ENCODE results near the gene AFF4. TPM values are rescaled to one million over a fixed set of nuclear protein-coding genes. Genes with fewer than 3 reads are reported as not detected.
A peak's percentile ranks its signal among the peaks of the same experiment; 100 is the strongest.

AFF4 gene
- polyA plus RNA-seq, 1 of the 3 experiments (the other 2 are of a cell fraction): 8.1 TPM

DNA sequence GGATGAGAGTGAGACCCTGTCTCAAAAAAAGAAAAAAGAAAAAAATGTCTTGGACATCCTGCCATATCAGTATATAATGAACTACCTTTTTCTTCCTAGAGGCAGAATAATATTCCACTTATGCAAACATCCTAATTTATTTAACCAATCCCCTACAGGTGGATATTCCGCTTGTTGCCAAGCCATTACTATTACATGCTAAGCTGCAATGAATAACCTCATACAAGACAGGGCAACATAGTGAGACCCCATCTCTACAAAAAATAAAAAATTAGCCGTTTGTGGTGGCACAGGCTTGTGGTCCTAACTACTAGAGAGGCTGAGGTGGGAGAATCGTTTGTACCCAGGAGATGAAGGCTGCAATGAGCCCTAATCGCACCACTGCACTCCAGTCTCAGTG, 1.7 kb upstream of the AFF4 start (continued):
- TF ChIP-seq, protein P1, sequence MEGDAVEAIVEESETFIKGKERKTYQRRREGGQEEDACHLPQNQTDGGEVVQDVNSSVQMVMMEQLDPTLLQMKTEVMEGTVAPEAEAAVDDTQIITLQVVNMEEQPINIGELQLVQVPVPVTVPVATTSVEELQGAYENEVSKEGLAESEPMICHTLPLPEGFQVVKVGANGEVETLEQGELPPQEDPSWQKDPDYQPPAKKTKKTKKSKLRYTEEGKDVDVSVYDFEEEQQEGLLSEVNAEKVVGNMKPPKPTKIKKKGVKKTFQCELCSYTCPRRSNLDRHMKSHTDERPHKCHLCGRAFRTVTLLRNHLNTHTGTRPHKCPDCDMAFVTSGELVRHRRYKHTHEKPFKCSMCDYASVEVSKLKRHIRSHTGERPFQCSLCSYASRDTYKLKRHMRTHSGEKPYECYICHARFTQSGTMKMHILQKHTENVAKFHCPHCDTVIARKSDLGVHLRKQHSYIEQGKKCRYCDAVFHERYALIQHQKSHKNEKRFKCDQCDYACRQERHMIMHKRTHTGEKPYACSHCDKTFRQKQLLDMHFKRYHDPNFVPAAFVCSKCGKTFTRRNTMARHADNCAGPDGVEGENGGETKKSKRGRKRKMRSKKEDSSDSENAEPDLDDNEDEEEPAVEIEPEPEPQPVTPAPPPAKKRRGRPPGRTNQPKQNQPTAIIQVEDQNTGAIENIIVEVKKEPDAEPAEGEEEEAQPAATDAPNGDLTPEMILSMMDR (IDR thresholded peaks at IDR 0.05): no peak
- TF ChIP-seq, protein P2, sequence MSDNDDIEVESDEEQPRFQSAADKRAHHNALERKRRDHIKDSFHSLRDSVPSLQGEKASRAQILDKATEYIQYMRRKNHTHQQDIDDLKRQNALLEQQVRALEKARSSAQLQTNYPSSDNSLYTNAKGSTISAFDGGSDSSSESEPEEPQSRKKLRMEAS (IDR thresholded peaks at IDR 0.05; ENCODE audit: low read depth): no peak
- TF ChIP-seq, protein P3, sequence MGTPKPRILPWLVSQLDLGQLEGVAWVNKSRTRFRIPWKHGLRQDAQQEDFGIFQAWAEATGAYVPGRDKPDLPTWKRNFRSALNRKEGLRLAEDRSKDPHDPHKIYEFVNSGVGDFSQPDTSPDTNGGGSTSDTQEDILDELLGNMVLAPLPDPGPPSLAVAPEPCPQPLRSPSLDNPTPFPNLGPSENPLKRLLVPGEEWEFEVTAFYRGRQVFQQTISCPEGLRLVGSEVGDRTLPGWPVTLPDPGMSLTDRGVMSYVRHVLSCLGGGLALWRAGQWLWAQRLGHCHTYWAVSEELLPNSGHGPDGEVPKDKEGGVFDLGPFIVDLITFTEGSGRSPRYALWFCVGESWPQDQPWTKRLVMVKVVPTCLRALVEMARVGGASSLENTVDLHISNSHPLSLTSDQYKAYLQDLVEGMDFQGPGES (IDR thresholded peaks at IDR 0.05; ENCODE audit: low read depth, low read length): no peak
- TF ChIP-seq SIN3A (IDR thresholded peaks at IDR 0.05; ENCODE audit: borderline replicate concordance, low read depth, low read length): no peak
- TF ChIP-seq GATA2 (CRISPR knock-in tag; IDR thresholded peaks at IDR 0.05): no peak
- TF ChIP-seq, protein P4, sequence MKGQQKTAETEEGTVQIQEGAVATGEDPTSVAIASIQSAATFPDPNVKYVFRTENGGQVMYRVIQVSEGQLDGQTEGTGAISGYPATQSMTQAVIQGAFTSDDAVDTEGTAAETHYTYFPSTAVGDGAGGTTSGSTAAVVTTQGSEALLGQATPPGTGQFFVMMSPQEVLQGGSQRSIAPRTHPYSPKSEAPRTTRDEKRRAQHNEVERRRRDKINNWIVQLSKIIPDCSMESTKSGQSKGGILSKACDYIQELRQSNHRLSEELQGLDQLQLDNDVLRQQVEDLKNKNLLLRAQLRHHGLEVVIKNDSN (IDR thresholded peaks at IDR 0.05; ENCODE audit: borderline replicate concordance, low read depth): no peak
- no peak for TF ChIP-seq RCOR1 (IDR thresholded peaks at IDR 0.05; ENCODE audit: low read length)

DNA sequence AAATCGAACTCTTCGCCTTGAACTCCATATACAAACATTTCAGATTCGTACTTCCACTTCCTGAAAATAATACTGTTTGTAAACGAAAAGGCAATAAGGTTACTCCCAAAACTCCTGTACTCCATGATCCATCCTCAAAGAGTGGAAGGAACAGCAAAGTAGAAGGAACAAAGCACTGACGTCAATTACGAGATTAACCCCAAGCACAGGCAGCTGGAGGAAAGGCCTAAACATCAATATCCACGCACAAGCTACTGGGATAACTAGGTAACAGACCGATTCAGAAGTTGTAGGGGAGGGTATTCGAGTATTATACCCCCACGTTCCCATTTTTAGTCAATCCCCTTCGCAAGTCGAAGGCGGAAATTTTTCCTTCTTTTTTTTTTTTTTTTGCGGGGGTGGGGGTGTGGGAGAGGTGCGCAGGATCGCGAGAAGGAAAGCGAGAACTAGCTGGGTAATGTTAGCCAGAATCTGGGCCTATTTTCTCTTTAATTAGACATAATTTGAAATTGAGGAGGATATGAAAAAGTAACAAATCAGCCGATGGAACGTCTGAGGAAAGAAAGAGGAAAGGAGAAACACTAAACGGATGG, 909 bp downstream of the AFF4 start:
- H3K4me3 ChIP-seq (ENCODE audit: low read depth in 2 of 2, low read length in 1 of 2): peak overlapping the region; percentile 64 to 67
- peak overlapping the region; percentile 76 for H3K4me2 ChIP-seq
- POLR2A ChIA-PET: interaction anchor here (0.6 to 1.3 kb wide), 6 partner anchors 21 to 167 kb away, joined by 3 to 5 read pairs (median 3); partner anchors contain the start of genes GDF9, HSPA4 and UQCRQ
- H3K36me3 ChIP-seq (replicated peaks in 1 of 2; ENCODE audit: control insufficient read depth in 1 of 2, insufficient read depth in 2 of 2, low read length in 1 of 2): peaks cover 3 to 7% of the 10 kb centered on the region in 2 experiments
- peak; percentile 56 for DNase-seq
- H3K9ac ChIP-seq: peak overlapping the region; percentile 90
- peaks cover 43% of the 10 kb centered on the region for H3F3A ChIP-seq (replicated peaks; ENCODE audit: insufficient read depth)
- H3K79me2 ChIP-seq (ENCODE audit: insufficient read depth): peaks cover 58% of the 10 kb centered on the region
- H2AFZ ChIP-seq (ENCODE audit: low read depth): peak overlapping the region; percentile 50; the same call in 1 of the 2 replicates
- no peaks in the 10 kb centered on the region; a peak in 2 of 4 replicates for H3K4me1 ChIP-seq (ENCODE audit: control insufficient read depth in 1 of 2, insufficient read depth in 2 of 2, low read depth in 1 of 2, low read length in 1 of 2)
- H3K27me3 ChIP-seq (ENCODE audit: insufficient read depth): no peaks in the 10 kb centered on the region
- peaks cover 47% of the 10 kb centered on the region for H4K20me1 ChIP-seq (ENCODE audit: insufficient read depth)
- peak overlapping the region; percentile 88 to 89 for H3K27ac ChIP-seq (ENCODE audit: low read depth in 2 of 2, low read length in 1 of 2)
- WGBS (ENCODE audit: low lambda C conversion rate): under 1% methylated on average over 21 of the region's 21 CpGs
- H3K9me2 ChIP-seq: no peaks in the 10 kb centered on the region
- CTCF ChIA-PET: interaction anchor here (0.9 kb wide), 1 partner anchor 34 kb away, joined by 4 read pairs; no protein-coding TSS in a partner anchor
- no peaks in the 10 kb centered on the region for H3K9me3 ChIP-seq
- TF ChIP-seq, protein P2 (IDR thresholded peaks at IDR 0.05; ENCODE audit: low read depth): peak; percentile 17; the same call in 1 of the 2 replicates
- no peak for TF ChIP-seq GABPA (IDR thresholded peaks at IDR 0.05; ENCODE audit: low read depth)
- TF ChIP-seq, protein P5, sequence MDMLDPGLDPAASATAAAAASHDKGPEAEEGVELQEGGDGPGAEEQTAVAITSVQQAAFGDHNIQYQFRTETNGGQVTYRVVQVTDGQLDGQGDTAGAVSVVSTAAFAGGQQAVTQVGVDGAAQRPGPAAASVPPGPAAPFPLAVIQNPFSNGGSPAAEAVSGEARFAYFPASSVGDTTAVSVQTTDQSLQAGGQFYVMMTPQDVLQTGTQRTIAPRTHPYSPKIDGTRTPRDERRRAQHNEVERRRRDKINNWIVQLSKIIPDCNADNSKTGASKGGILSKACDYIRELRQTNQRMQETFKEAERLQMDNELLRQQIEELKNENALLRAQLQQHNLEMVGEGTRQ (IDR thresholded peaks at IDR 0.05; ENCODE audit: borderline replicate concordance, low read depth, low read length): no peak
- TF ChIP-seq MEF2A (IDR thresholded peaks at IDR 0.05; ENCODE audit: borderline replicate concordance, low read depth): no peak
- TF ChIP-seq, protein P6, sequence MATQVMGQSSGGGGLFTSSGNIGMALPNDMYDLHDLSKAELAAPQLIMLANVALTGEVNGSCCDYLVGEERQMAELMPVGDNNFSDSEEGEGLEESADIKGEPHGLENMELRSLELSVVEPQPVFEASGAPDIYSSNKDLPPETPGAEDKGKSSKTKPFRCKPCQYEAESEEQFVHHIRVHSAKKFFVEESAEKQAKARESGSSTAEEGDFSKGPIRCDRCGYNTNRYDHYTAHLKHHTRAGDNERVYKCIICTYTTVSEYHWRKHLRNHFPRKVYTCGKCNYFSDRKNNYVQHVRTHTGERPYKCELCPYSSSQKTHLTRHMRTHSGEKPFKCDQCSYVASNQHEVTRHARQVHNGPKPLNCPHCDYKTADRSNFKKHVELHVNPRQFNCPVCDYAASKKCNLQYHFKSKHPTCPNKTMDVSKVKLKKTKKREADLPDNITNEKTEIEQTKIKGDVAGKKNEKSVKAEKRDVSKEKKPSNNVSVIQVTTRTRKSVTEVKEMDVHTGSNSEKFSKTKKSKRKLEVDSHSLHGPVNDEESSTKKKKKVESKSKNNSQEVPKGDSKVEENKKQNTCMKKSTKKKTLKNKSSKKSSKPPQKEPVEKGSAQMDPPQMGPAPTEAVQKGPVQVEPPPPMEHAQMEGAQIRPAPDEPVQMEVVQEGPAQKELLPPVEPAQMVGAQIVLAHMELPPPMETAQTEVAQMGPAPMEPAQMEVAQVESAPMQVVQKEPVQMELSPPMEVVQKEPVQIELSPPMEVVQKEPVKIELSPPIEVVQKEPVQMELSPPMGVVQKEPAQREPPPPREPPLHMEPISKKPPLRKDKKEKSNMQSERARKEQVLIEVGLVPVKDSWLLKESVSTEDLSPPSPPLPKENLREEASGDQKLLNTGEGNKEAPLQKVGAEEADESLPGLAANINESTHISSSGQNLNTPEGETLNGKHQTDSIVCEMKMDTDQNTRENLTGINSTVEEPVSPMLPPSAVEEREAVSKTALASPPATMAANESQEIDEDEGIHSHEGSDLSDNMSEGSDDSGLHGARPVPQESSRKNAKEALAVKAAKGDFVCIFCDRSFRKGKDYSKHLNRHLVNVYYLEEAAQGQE (IDR thresholded peaks at IDR 0.05; ENCODE audit: low read depth, low read length): no peak
- TF ChIP-seq, protein P7, sequence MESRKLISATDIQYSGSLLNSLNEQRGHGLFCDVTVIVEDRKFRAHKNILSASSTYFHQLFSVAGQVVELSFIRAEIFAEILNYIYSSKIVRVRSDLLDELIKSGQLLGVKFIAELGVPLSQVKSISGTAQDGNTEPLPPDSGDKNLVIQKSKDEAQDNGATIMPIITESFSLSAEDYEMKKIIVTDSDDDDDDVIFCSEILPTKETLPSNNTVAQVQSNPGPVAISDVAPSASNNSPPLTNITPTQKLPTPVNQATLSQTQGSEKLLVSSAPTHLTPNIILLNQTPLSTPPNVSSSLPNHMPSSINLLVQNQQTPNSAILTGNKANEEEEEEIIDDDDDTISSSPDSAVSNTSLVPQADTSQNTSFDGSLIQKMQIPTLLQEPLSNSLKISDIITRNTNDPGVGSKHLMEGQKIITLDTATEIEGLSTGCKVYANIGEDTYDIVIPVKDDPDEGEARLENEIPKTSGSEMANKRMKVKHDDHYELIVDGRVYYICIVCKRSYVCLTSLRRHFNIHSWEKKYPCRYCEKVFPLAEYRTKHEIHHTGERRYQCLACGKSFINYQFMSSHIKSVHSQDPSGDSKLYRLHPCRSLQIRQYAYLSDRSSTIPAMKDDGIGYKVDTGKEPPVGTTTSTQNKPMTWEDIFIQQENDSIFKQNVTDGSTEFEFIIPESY (IDR thresholded peaks at IDR 0.05; ENCODE audit: borderline replicate concordance, low read depth): peak; percentile 92
- no peak for TF ChIP-seq FOSL2 (IDR thresholded peaks at IDR 0.05; ENCODE audit: borderline replicate concordance, low read depth)
- peak; percentile 61; the same call in 1 of the 2 replicates for TF ChIP-seq MXI1 (IDR thresholded peaks at IDR 0.05; ENCODE audit: low read depth, low read length)
- TF ChIP-seq SIN3A (IDR thresholded peaks at IDR 0.05; ENCODE audit: borderline replicate concordance, low read depth, low read length): peak; percentile 36; the same call in 1 of the 2 replicates
- TF ChIP-seq EP300 (IDR thresholded peaks at IDR 0.05; ENCODE audit: borderline replicate concordance in 1 of 2, low read depth in 1 of 2, low read length in 1 of 2): no peak
- no peak for TF ChIP-seq GATA2 (CRISPR knock-in tag; IDR thresholded peaks at IDR 0.05)
- no peak for TF ChIP-seq POLR2AphosphoS5 (IDR thresholded peaks at IDR 0.05; ENCODE audit: low read depth, low read length)
- TF ChIP-seq CHD2 (IDR thresholded peaks at IDR 0.05; ENCODE audit: low read length, partially characterized antibody): peak; percentile 98
